ENCODE results near the gene MICAL2.

Gene MICAL2

DNA sequence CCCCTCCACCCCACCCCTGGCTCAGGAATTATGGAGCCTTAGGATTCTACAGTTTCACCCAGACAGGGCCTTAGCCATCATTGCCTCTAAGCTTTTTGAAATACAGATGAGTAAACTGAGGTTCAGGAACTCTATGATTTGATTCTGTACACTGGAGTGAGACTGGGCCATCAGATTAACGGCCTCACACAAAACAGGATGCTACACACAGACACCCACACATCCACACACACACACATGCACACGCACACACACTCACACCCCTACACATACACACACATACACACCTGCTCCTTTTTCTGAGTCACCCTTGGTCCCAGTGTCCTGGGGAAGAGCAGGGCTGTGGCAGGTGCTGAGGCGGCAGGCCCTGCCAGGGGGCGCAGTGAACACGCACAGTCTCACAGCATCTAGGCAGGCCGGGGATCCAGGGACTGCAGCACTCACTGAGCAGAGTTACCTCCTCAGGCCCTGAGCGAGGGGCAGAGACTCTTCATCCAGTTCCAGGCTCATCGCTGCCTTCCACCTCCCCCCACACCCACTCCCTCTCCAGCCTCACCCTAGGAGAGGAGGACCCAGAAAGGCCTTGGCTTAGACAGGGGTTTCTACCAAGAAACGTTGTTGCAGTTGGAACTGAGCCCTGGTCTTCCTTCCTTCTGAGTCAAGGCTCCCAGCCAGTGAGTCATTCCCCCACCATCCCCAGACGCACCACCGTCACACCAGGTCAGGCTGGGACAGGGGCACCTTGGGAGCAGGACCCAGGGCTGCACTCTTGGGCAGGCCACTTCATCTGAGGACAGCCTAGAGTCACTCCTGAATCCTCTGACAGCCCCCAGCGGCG is 177.2 kb downstream of the MICAL2 start:
- in situ Hi-C loops (cut with HindIII; ENCODE audit: low pct_unique_long_range_greater_than_20kb, low sequenced_read_pairs): no loop called here

DNA sequence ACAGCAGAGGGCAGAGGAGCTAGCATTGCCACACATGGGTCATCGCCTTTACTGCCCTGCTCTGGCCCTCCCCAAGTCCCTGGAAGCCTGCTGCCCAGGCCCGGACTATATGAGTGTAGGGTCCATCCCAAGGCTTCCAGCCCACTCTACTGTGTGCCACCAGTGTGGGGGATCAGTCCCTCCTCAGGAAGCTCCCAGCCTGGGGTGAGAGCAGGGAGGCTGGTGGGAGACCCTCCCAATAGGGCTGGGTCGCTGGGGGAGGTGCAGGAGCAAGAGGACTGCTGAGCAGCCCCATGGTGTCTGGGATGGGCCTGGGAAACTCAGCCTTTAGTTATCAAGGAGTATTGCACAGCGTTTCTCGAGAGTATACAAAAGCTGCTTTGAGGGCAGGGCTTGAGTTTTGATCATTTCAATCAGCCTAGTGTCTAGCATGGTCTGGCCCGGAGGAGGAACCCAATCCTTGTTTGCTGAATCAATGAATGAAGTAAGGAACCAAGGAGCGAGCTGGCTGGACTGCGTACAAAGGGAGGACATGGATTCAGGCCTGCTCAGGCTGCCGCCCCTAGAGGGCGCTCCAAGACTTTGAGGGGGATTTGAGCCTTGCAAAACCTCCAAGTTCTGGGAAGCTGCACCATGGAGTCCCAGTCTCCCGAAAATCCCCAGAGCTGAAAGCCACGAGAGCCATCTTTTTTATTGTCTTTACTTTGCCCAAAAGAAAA is 178.0 kb downstream of the MICAL2 start:
- peak; percentile 56 to 76 for DNase-seq (ENCODE audit: low read depth in 1 of 2, low spot score in 1 of 2)
- in situ Hi-C loops (cut with HindIII; ENCODE audit: low pct_unique_long_range_greater_than_20kb, low sequenced_read_pairs): no loop called here
- TF ChIP-seq JUND (IDR thresholded peaks at IDR 0.05; ENCODE audit: low read depth): no peak

More for the DNA sequence above, 177.2 kb downstream of the MICAL2 start:
- no peak for TF ChIP-seq JUND (IDR thresholded peaks at IDR 0.05; ENCODE audit: low read depth)
- peak in 1 of 2 experiments; percentile 34 for DNase-seq (ENCODE audit: low read depth in 1 of 2, low spot score in 1 of 2)

- in situ Hi-C loops (cut with HindIII; ENCODE audit: low pct_unique_long_range_greater_than_20kb, low sequenced_read_pairs): no loop called here
- no peak for TF ChIP-seq JUND (IDR thresholded peaks at IDR 0.05; ENCODE audit: low read depth)
- no peak for DNase-seq (ENCODE audit: low read depth in 1 of 2, low spot score in 1 of 2)
These were observed 178.7 kb downstream of the MICAL2 start for GRCh38 chr11:12288931-12289666.

GRCh38 chr11:12289667-12290476 is 179.5 kb downstream of the MICAL2 start:
- TF ChIP-seq JUND (IDR thresholded peaks at IDR 0.05; ENCODE audit: low read depth): no peak
- DNase-seq (ENCODE audit: low read depth in 1 of 2, low spot score in 1 of 2): no peak
- in situ Hi-C loops (cut with HindIII; ENCODE audit: low pct_unique_long_range_greater_than_20kb, low sequenced_read_pairs): no loop called here

DNA sequence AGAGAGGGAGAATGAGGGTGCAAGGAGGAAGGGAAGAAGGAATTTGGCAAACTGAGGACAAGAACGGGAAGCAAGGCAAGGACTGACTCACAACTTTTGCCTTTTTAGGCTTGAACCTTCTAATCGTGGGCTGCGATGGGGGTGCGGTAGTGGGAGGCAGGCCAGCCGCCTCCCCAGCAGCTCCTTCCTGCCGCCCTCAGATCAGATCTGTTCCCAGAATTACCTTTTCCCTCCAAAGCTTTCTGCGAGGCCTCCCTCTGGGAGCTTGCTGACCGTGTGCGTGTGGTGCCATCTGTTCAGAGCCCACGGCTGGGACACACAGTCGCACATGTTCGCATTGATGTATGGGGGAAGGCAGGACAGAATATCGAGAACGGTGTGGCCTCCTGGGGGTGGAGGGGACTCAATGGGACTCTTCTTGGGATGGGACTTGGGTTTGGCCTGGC is 180.1 kb downstream of the MICAL2 start:
- no peak for TF ChIP-seq JUND (IDR thresholded peaks at IDR 0.05; ENCODE audit: low read depth)
- in situ Hi-C loops (cut with HindIII; ENCODE audit: low pct_unique_long_range_greater_than_20kb, low sequenced_read_pairs): no loop called here
- DNase-seq (ENCODE audit: low read depth in 1 of 2, low spot score in 1 of 2): no peak

- DNase-seq (ENCODE audit: low read depth in 1 of 2, low spot score in 1 of 2): no peak
- in situ Hi-C loops (cut with HindIII; ENCODE audit: low pct_unique_long_range_greater_than_20kb, low sequenced_read_pairs): no loop called here
- TF ChIP-seq JUND (IDR thresholded peaks at IDR 0.05; ENCODE audit: low read depth): no peak
These were observed 180.9 kb downstream of the MICAL2 start for GRCh38 chr11:12291313-12291712.

DNA sequence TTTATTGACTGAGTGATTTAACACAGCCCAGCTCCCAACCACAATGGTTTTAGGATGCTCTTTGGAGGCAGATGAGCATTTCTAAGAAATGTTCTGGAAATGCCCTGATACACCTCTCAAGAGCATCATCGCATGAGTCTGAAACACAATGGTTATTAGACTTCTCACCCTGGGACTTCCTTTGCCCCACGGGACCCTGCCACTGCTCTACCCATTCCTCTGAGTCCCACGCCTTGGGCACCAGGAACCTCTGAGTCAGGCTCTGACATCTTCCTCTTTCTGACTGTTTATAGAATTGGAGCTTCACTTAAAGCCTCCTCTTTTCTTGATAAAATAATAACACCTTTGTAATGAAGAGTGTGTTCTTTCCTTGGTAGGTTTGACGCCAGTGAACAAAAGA is 181.4 kb downstream of the MICAL2 start:
- in situ Hi-C loops (cut with HindIII; ENCODE audit: low pct_unique_long_range_greater_than_20kb, low sequenced_read_pairs): no loop called here
- no peak for TF ChIP-seq JUND (IDR thresholded peaks at IDR 0.05; ENCODE audit: low read depth)
- no peak for DNase-seq (ENCODE audit: low read depth in 1 of 2, low spot score in 1 of 2)

- DNase-seq (ENCODE audit: low read depth in 1 of 2, low spot score in 1 of 2): no peak
- in situ Hi-C loops (cut with HindIII; ENCODE audit: low pct_unique_long_range_greater_than_20kb, low sequenced_read_pairs): no loop called here
- TF ChIP-seq JUND (IDR thresholded peaks at IDR 0.05; ENCODE audit: low read depth): no peak
These were observed 182.4 kb downstream of the MICAL2 start for GRCh38 chr11:12292766-12293165.

DNA sequence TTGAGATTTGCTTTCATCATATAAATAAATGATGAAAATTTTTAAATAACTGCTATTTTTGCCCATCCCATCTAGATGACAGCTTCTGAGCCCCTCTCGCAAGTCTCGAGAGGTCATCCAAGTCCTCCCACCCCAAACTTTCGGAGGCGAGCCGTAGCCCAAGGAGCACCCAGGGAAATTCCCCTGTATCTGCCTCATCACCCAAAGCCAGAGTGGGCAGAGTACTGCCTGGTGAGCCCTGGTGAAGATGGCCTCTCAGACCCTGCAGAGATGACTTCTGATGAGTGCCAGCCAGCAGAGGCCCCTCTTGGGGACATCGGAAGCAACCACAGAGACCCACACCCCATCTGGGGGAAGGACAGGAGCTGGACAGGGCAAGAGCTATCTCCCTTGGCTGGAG is 183.1 kb downstream of the MICAL2 start:
- DNase-seq (ENCODE audit: low read depth in 1 of 2, low spot score in 1 of 2): no peak
- in situ Hi-C loops (cut with HindIII; ENCODE audit: low pct_unique_long_range_greater_than_20kb, low sequenced_read_pairs): no loop called here
- TF ChIP-seq JUND (IDR thresholded peaks at IDR 0.05; ENCODE audit: low read depth): no peak

GRCh38 chr11:12294613-12295012 is 184.2 kb downstream of the MICAL2 start:
- no peak for DNase-seq (ENCODE audit: low read depth in 1 of 2, low spot score in 1 of 2)
- TF ChIP-seq JUND (IDR thresholded peaks at IDR 0.05; ENCODE audit: low read depth): no peak
- in situ Hi-C loops (cut with HindIII; ENCODE audit: low pct_unique_long_range_greater_than_20kb, low sequenced_read_pairs): no loop called here

DNA sequence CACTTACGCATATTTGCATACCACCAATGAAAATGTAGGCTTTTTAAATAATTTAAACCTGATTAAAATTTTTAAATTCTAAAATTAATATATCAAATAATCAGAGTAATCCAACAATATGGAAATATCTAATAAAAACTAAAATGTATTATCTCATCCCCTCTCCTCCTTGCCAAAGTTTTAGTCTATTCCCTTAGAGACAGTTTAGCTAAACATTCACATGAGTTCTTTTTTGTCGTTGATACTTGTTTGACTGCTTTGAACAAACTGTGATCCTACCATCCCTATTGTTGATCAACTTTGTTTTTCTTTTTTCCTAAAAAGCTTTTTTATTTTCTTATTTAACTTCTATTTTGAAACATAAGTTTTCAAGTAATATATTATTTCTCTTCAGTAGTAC is 185.6 kb downstream of the MICAL2 start:
- no peak for DNase-seq (ENCODE audit: low read depth in 1 of 2, low spot score in 1 of 2)
- in situ Hi-C loops (cut with HindIII; ENCODE audit: low pct_unique_long_range_greater_than_20kb, low sequenced_read_pairs): no loop called here
- TF ChIP-seq JUND (IDR thresholded peaks at IDR 0.05; ENCODE audit: low read depth): no peak

GRCh38 chr11:12298610-12299009 is 188.2 kb downstream of the MICAL2 start:
- no peak for TF ChIP-seq JUND (IDR thresholded peaks at IDR 0.05; ENCODE audit: low read depth)
- DNase-seq (ENCODE audit: low read depth in 1 of 2, low spot score in 1 of 2): no peak
- in situ Hi-C loops (cut with HindIII; ENCODE audit: low pct_unique_long_range_greater_than_20kb, low sequenced_read_pairs): no loop called here

All from T47D (cell line).